Suprapubic skin (tissue), 4 donors: Measurements from ENCODE around the gene ZSWIM4. TPM values are rescaled to one million over a fixed set of nuclear protein-coding genes. Genes with fewer than 3 reads are reported as not detected.

Experiments
- DNase-seq, 2 donors: peaks; one replicate each; pipeline ENCODE4 v3.0.0-alpha.2; 2019; ENCODE audit warnings: low spot score in 2 of 2
- H3K27ac ChIP-seq: fragments of 200-600 bp; sonication (generic); one replicate; pipeline ENCODE4 v1.5.1; 2019
- H3K27me3 ChIP-seq: fragments of 200-600 bp; sonication (generic); one replicate; pipeline ENCODE4 v1.5.1; 2019
- H3K36me3 ChIP-seq: fragments of 200-600 bp; sonication (generic); one replicate; pipeline ENCODE4 v1.5.1; 2019
- H3K4me1 ChIP-seq: fragments of 200-600 bp; sonication (generic); one replicate; pipeline ENCODE4 v1.5.1; 2019
- H3K4me3 ChIP-seq: fragments of 200-600 bp; sonication (generic); one replicate; pipeline ENCODE4 v1.5.1; 2019; ENCODE audit warnings: mild to moderate bottlenecking
- H3K9me3 ChIP-seq: fragments of 200-600 bp; sonication (generic); one replicate; pipeline ENCODE4 v1.5.1; 2019
- EP300 ChIP-seq: sonication (generic); formaldehyde crosslinking; IDR thresholded peaks from one replicate; pipeline ENCODE4 v1.6.1; 2017; ENCODE audit warnings: antibody characterized with exemption
- POLR2A ChIP-seq, 2 donors: fragments of 450-650 bp; IDR thresholded peaks; one replicate each; pipeline ENCODE4 v1.6.1; 2017; ENCODE audit warnings: antibody characterized with exemption in 2 of 2, mild to moderate bottlenecking in 2 of 2, moderate library complexity in 2 of 2
- POLR2AphosphoS5 ChIP-seq, 3 donors: sonication (generic); formaldehyde crosslinking; IDR thresholded peaks; one replicate each; pipeline ENCODE4 v1.6.1; 2017; ENCODE audit warnings: antibody characterized with exemption in 3 of 3
- WGBS: methylation state at CpG from one replicate; pipeline ENCODE4 v1.1.5; 2018; 5-methylcytosine and 5-hydroxymethylcytosine counted together
- total RNA-seq, 4 donors: library from RNA; depleted of rRNA; stranded (reverse); fragments of >200 nt; gene quantifications; one replicate each; pipeline ENCODE4 v1.1.0, GENCODE V29; 2016
- TF ChIP-seq, protein P1 (sequence below), 2 donors: fragments of 200-600 bp in 1 of 2; fragments of 450-650 bp in 1 of 2; sonication (generic) in 1 of 2; IDR thresholded peaks; one replicate each; pipeline ENCODE4 v1.5.1; 2016 to 2019; ENCODE audit warnings: antibody characterized with exemption in 2 of 2, mild to moderate bottlenecking in 1 of 2, moderate library complexity in 1 of 2

The ZSWIM4 gene
- total RNA-seq, 4 donors from 2014 or later: 11.4 to 19.5 (median 16.3) TPM

DNA sequence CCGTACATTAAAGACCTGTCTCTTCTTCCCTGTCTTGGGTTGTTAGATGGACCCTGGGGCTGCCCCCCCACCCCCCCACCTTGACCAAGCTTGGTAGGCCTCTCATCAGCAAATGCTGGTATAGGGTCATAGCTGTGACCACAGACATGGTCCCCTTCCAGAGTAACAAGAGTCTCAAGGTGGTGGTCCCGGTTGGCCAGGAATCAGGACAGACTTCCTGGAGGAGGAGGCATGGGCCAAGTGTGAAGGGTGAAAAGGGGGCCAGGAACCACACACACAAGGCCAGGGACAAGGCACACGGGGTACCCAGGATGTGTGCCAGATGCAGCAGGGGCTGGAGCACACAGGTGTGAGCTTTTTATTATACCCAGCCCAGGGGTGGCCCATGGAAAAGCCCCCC is 32.0 kb upstream of the ZSWIM4 start:
- Histone ChIP-seq H3K27ac (no peak overlapping the region), H3K9me3 (no peaks in the 10 kb centered on the region), H3K27me3 (no peaks in the 10 kb centered on the region), H3K4me3 (no peak overlapping the region), H3K36me3 (peaks cover 54% of the 10 kb centered on the region), H3K4me1 (peaks cover 17% of the 10 kb centered on the region)
- no peak for DNase-seq
- 86% methylated on average over 2 of the region's 3 CpGs for WGBS
- TF ChIP-seq POLR2AphosphoS5 (IDR thresholded peaks at IDR 0.05) (no peak), POLR2A (IDR thresholded peaks at IDR 0.05) (no peak), EP300 (no peak)
- TF ChIP-seq, protein P1, sequence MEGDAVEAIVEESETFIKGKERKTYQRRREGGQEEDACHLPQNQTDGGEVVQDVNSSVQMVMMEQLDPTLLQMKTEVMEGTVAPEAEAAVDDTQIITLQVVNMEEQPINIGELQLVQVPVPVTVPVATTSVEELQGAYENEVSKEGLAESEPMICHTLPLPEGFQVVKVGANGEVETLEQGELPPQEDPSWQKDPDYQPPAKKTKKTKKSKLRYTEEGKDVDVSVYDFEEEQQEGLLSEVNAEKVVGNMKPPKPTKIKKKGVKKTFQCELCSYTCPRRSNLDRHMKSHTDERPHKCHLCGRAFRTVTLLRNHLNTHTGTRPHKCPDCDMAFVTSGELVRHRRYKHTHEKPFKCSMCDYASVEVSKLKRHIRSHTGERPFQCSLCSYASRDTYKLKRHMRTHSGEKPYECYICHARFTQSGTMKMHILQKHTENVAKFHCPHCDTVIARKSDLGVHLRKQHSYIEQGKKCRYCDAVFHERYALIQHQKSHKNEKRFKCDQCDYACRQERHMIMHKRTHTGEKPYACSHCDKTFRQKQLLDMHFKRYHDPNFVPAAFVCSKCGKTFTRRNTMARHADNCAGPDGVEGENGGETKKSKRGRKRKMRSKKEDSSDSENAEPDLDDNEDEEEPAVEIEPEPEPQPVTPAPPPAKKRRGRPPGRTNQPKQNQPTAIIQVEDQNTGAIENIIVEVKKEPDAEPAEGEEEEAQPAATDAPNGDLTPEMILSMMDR (IDR thresholded peaks at IDR 0.05): no peak

DNA sequence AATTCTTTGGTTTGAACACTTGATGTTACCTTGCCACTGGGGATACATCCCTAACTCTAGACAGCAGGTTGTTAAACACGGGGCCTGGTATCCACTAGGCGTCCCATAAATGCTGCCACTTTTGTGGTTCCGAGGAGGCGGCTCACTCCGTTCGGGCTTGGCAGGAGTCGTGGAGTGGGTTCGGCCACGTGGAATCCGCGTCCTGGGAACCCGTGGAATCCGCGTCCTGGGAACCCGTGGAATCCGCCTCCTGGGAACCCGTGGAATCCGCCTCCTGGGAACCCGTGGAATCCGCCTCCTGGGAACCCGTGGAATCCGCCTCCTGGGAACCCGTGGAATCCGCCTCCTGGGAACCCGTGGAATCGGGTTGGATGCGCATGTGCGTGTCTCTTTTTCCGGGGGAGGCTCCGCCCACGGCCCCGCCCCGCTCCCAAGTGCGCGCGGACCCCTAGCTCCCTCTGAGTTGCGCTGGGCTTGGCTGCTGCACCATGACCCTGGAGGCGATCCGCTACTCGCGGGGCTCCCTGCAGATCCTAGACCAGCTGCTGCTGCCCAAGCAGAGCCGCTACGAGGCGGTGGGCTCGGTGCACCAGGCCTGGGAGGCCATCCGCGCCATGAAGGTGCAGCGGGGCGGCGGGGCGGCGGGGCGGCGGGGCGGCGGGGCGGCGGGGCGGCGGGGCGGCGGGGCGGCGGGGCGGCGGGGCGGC is 31.0 kb upstream of the ZSWIM4 start, which contains the start of gene MRI1:
Gene MRI1 (plus strand): TSS at position 422 of the 707 bp plus-strand sequence. CDS start 67 bp downstream, at position 489.
- Histone ChIP-seq H3K36me3 (peaks cover 54% of the 10 kb centered on the region), H3K4me3 (peak within 1 kb of the TSS; percentile 64), H3K27ac (peak within 1 kb of the TSS; percentile 74), H3K9me3 (no peaks in the 10 kb centered on the region), H3K4me1 (peaks cover 17% of the 10 kb centered on the region), H3K27me3 (no peaks in the 10 kb centered on the region)
- peak; percentile 88 to 89 for DNase-seq
- TF ChIP-seq, protein P1 (IDR thresholded peaks at IDR 0.05): no peak
- TF ChIP-seq POLR2A (IDR thresholded peaks at IDR 0.05): no peak
- no peak for TF ChIP-seq EP300
- TF ChIP-seq POLR2AphosphoS5 (IDR thresholded peaks at IDR 0.05): no peak
- 11% methylated on average over 3 of the region's 67 CpGs for WGBS

DNA sequence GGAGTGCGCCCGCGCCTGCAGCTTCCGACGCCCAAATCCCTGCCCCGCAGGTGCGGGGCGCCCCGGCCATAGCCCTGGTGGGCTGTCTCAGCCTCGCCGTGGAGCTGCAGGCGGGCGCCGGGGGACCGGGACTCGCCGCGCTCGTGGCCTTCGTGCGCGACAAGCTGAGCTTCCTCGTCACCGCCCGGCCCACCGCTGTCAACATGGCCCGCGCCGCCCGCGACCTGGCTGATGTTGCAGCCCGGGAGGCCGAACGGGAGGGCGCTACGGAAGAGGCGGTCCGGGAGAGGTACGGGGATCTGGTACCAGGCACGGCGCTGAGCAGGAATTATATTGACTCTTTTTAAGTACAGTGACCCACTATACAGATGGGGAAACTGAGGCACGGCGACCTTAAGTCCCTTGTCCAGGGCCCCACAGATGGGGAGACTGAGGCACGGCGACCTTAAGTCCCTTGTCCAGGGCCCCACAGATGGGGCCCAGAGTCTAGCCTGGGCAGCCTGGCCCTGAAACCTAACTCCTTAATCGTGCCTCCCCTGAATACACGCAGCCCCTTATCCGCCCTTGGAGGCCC is 30.3 kb upstream of the ZSWIM4 start:
- DNase-seq: no peak
- Histone ChIP-seq H3K36me3 (peaks cover 54% of the 10 kb centered on the region), H3K4me1 (peaks cover 17% of the 10 kb centered on the region), H3K9me3 (no peaks in the 10 kb centered on the region), H3K4me3 (peak overlapping the region; percentile 64), H3K27me3 (no peaks in the 10 kb centered on the region), H3K27ac (peak overlapping the region; percentile 74)
- TF ChIP-seq, protein P1 (IDR thresholded peaks at IDR 0.05): no peak
- TF ChIP-seq POLR2A (IDR thresholded peaks at IDR 0.05): no peak
- TF ChIP-seq EP300: no peak
- TF ChIP-seq POLR2AphosphoS5 (IDR thresholded peaks at IDR 0.05): no peak
- WGBS: 1% methylated on average over 14 of the region's 48 CpGs

DNA sequence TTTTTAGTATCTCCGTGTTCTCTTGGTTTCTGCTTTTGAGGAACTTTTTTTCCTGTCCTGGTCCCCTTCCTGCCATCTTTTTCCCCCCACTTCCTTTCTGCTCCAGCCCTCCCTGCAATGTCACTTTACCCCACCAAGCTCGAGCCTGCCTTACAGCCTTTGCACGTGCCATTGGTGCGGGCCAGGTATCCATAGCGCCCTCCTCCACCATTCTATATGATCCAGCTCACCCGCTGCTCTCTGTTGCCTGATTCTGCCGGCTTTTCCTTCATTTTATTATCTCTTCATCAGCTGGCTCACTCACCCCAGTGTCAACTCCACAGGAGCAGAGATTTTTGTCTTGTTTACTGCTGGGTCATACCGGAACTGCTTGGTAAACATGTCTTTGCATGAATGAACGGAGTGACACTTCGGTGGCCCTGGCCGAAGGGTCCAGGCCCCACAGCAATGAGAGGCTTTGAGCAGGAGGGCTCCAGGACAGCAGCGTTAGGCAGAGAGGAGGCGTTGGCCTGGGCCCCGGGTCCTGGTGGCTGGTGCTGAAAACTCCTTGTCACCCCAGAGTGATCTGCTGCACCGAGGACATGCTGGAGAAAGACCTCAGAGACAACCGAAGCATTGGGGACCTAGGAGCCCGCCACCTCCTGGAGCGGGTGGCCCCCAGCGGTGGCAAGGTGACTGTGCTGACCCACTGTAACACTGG is 29.7 kb upstream of the ZSWIM4 start:
- 45% methylated on average over 19 of the region's 19 CpGs for WGBS
- DNase-seq: no peak
- Histone ChIP-seq H3K4me3 (peak overlapping the region; percentile 64), H3K27ac (peak overlapping the region; percentile 74), H3K27me3 (no peaks in the 10 kb centered on the region), H3K9me3 (no peaks in the 10 kb centered on the region), H3K4me1 (peaks cover 17% of the 10 kb centered on the region), H3K36me3 (peaks cover 54% of the 10 kb centered on the region)
- TF ChIP-seq POLR2AphosphoS5 (IDR thresholded peaks at IDR 0.05): no peak
- no peak for TF ChIP-seq POLR2A (IDR thresholded peaks at IDR 0.05)
- TF ChIP-seq, protein P1 (IDR thresholded peaks at IDR 0.05): no peak
- no peak for TF ChIP-seq EP300

DNA sequence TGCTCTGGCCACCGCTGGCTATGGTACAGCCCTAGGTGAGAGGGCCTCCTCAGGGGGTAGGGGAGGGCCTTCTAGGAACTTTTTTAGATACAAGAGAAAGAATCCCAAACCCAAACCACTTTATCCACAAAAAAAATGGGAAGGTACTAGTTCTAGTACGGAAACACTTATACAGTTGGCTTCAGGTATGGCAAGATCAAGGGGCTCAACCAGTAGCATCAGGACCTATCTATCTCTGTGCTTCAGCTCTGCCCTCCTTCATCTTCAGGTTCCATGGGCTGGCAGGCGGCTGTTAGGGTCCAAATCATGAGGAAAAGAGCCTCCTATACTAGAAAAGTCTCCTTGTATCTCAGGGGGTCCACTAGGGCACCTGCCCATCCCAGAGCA is 29.2 kb upstream of the ZSWIM4 start:
- H3K4me1 ChIP-seq: peaks cover 17% of the 10 kb centered on the region
- no peak overlapping the region for H3K27ac ChIP-seq
- no peak for DNase-seq
- WGBS: 95% methylated on average over 2 of the region's 3 CpGs
- H3K4me3 ChIP-seq: no peak overlapping the region
- H3K9me3 ChIP-seq: no peaks in the 10 kb centered on the region
- no peak for TF ChIP-seq POLR2A (IDR thresholded peaks at IDR 0.05)
- TF ChIP-seq EP300: no peak
- no peak for TF ChIP-seq POLR2AphosphoS5 (IDR thresholded peaks at IDR 0.05)
- TF ChIP-seq, protein P1 (IDR thresholded peaks at IDR 0.05): no peak
- no peaks in the 10 kb centered on the region for H3K27me3 ChIP-seq
- H3K36me3 ChIP-seq: peaks cover 54% of the 10 kb centered on the region
